BLaER1 (cell line): ENCODE measurements around the gene LUC7L2.
A peak's percentile ranks its signal among the peaks of the same experiment; 100 is the strongest.

ENCODE experiments used
- H3K27ac ChIP-seq: shearing (Covaris generic); formaldehyde crosslinking; 2 replicates; pipeline ENCODE4 v1.8.1; 2022
- H3K27me3 ChIP-seq: shearing (Covaris generic); formaldehyde crosslinking; 2 replicates; pipeline ENCODE4 v1.8.1; 2022
- H3K36me3 ChIP-seq: shearing (Covaris generic); formaldehyde crosslinking; 2 replicates; pipeline ENCODE4 v1.8.1; 2022
- H3K4me1 ChIP-seq: shearing (Covaris generic); formaldehyde crosslinking; 2 replicates; pipeline ENCODE4 v1.8.1; 2022
- H3K4me2 ChIP-seq: shearing (Covaris generic); formaldehyde crosslinking; 2 replicates; pipeline ENCODE4 v1.8.1; 2022
- H3K4me3 ChIP-seq: shearing (Covaris generic); formaldehyde crosslinking; 2 replicates; pipeline ENCODE4 v1.8.1; 2022
- H3K9ac ChIP-seq: shearing (Covaris generic); formaldehyde crosslinking; 2 replicates; pipeline ENCODE4 v1.8.1; 2022
- H3K9me3 ChIP-seq: shearing (Covaris generic); formaldehyde crosslinking; 2 replicates; pipeline ENCODE4 v1.8.1; 2022
- H4K20me1 ChIP-seq: shearing (Covaris generic); formaldehyde crosslinking; 2 replicates; pipeline ENCODE4 v1.8.1; 2022
- Cebpa-rat ChIP-seq: shearing (Covaris generic); IDR thresholded peaks from 2 replicates; pipeline ENCODE4 v1.8.1; 2022

Gene LUC7L2

GRCh38 chr7:139334399-139335150 lies 25.1 kb upstream of the LUC7L2 start:
- Histone ChIP-seq H3K27me3 (no peaks in the 10 kb centered on the region), H3K9me3 (0 out of 2 replicates have a peak, but pooled peaks cover under 1% of the 10 kb centered on the region), H3K9ac (no peak overlapping the region), H4K20me1 (no peaks in the 10 kb centered on the region), H3K4me3 (no peak overlapping the region), H3K27ac (no peak overlapping the region), H3K36me3 (no peaks in the 10 kb centered on the region), H3K4me1 (peaks cover 3% of the 10 kb centered on the region; the same call in 1 of the 2 replicates), H3K4me2 (no peak overlapping the region)
- no peak for TF ChIP-seq Cebpa-rat

- H3K9ac ChIP-seq: no peak overlapping the region
- no peak for TF ChIP-seq Cebpa-rat
- 0 out of 2 replicates have a peak, but pooled peaks cover 6% of the 10 kb centered on the region for H3K9me3 ChIP-seq
- H4K20me1 ChIP-seq: no peaks in the 10 kb centered on the region
- H3K36me3 ChIP-seq: peaks cover 8% of the 10 kb centered on the region; the same call in 1 of the 2 replicates
- no peak overlapping the region for H3K27ac ChIP-seq
- H3K4me3 ChIP-seq: no peak overlapping the region
- H3K4me2 ChIP-seq: peak overlapping the region; percentile 59
- no peaks in the 10 kb centered on the region for H3K27me3 ChIP-seq
- peaks cover 17% of the 10 kb centered on the region for H3K4me1 ChIP-seq
Measured at GRCh38 chr7:139339025-139339424, 20.7 kb upstream of the LUC7L2 start.

GRCh38 chr7:139339698-139340036 lies 20.0 kb upstream of the LUC7L2 start:
- Histone ChIP-seq H3K4me2 (peak overlapping the region; percentile 59), H3K9me3 (0 out of 2 replicates have a peak, but pooled peaks cover 6% of the 10 kb centered on the region), H3K9ac (peak overlapping the region; percentile 100; the same call in 1 of the 2 replicates), H3K27me3 (no peaks in the 10 kb centered on the region), H4K20me1 (no peaks in the 10 kb centered on the region), H3K27ac (peak overlapping the region; percentile 100), H3K4me3 (peak overlapping the region; percentile 89), H3K36me3 (peaks cover 11% of the 10 kb centered on the region; the same call in 1 of the 2 replicates), H3K4me1 (peaks cover 17% of the 10 kb centered on the region)
- TF ChIP-seq Cebpa-rat: no peak

GRCh38 chr7:139340037-139340807 lies 19.5 kb upstream of the LUC7L2 start:
- Histone ChIP-seq H3K27ac (peak overlapping the region; percentile 100), H3K4me2 (peak overlapping the region; percentile 79), H4K20me1 (no peaks in the 10 kb centered on the region), H3K27me3 (no peaks in the 10 kb centered on the region), H3K4me1 (peaks cover 17% of the 10 kb centered on the region), H3K36me3 (peaks cover 11% of the 10 kb centered on the region), H3K9me3 (0 out of 2 replicates have a peak, but pooled peaks cover 6% of the 10 kb centered on the region), H3K4me3 (peak overlapping the region; percentile 89), H3K9ac (peak overlapping the region; percentile 100)
- TF ChIP-seq Cebpa-rat: peak; percentile 78

- H3K9me3 ChIP-seq: 0 out of 2 replicates have a peak, but pooled peaks cover 6% of the 10 kb centered on the region
- peak overlapping the region; percentile 89 for H3K4me3 ChIP-seq
- H3K4me2 ChIP-seq: peak overlapping the region; percentile 79
- no peaks in the 10 kb centered on the region for H4K20me1 ChIP-seq
- H3K27ac ChIP-seq: peak overlapping the region; percentile 100
- H3K9ac ChIP-seq: peak overlapping the region; percentile 100
- peaks cover 17% of the 10 kb centered on the region for H3K4me1 ChIP-seq
- TF ChIP-seq Cebpa-rat: no peak
- H3K27me3 ChIP-seq: no peaks in the 10 kb centered on the region
- H3K36me3 ChIP-seq: peaks cover 16% of the 10 kb centered on the region
Measured at GRCh38 chr7:139340808-139341057, 19.0 kb upstream of the LUC7L2 start.

GRCh38 chr7:139341058-139341775 lies 18.5 kb upstream of the LUC7L2 start, which contains the start of gene FMC1:
TSS of gene FMC1 (plus strand) at chr7:139341337. CDS start at chr7:139341385, 48 bp downstream.
- peaks cover 17% of the 10 kb centered on the region for H3K4me1 ChIP-seq
- peak within 1 kb of the TSS; percentile 100 for H3K9ac ChIP-seq
- H4K20me1 ChIP-seq: no peaks in the 10 kb centered on the region
- peak within 1 kb of the TSS; percentile 79 for H3K4me2 ChIP-seq
- no peak for TF ChIP-seq Cebpa-rat
- H3K36me3 ChIP-seq: peaks cover 21% of the 10 kb centered on the region
- peak within 1 kb of the TSS; percentile 100 for H3K27ac ChIP-seq
- no peaks in the 10 kb centered on the region for H3K27me3 ChIP-seq
- H3K9me3 ChIP-seq: 0 out of 2 replicates have a peak, but pooled peaks cover 6% of the 10 kb centered on the region
- peak within 1 kb of the TSS; percentile 89 for H3K4me3 ChIP-seq

GRCh38 chr7:139341776-139342226 lies 17.9 kb upstream of the LUC7L2 start:
- Histone ChIP-seq H3K4me1 (peaks cover 17% of the 10 kb centered on the region), H3K36me3 (peaks cover 27% of the 10 kb centered on the region), H3K27me3 (no peaks in the 10 kb centered on the region)

GRCh38 chr7:139345042-139345441 lies 14.7 kb upstream of the LUC7L2 start:
- Histone ChIP-seq H3K4me1 (peaks cover 11% of the 10 kb centered on the region), H3K9me3 (0 out of 2 replicates have a peak, but pooled peaks cover under 1% of the 10 kb centered on the region), H3K4me3 (no peak overlapping the region), H3K9ac (no peak overlapping the region), H3K4me2 (no peak overlapping the region), H3K27ac (no peak overlapping the region), H3K27me3 (no peaks in the 10 kb centered on the region), H3K36me3 (peaks cover 59% of the 10 kb centered on the region), H4K20me1 (no peaks in the 10 kb centered on the region)
- no peak for TF ChIP-seq Cebpa-rat

More at GRCh38 chr7:139341776-139342226, 17.9 kb upstream of the LUC7L2 start:
- no peak for TF ChIP-seq Cebpa-rat
- H3K27ac ChIP-seq: peak overlapping the region; percentile 100
- peak overlapping the region; percentile 100 for H3K9ac ChIP-seq
- 0 out of 2 replicates have a peak, but pooled peaks cover 6% of the 10 kb centered on the region for H3K9me3 ChIP-seq
- H3K4me3 ChIP-seq: peak overlapping the region; percentile 89
- H3K4me2 ChIP-seq: peak overlapping the region; percentile 79
- H4K20me1 ChIP-seq: no peaks in the 10 kb centered on the region

- Histone ChIP-seq H3K27ac (no peak overlapping the region), H3K9me3 (no peaks in the 10 kb centered on the region), H3K27me3 (no peaks in the 10 kb centered on the region), H3K4me2 (no peak overlapping the region), H3K4me3 (no peak overlapping the region), H3K9ac (no peak overlapping the region), H3K36me3 (peaks cover 76% of the 10 kb centered on the region), H4K20me1 (no peaks in the 10 kb centered on the region), H3K4me1 (no peaks in the 10 kb centered on the region)
- TF ChIP-seq Cebpa-rat: no peak
Measured at GRCh38 chr7:139351027-139351426, 8.7 kb upstream of the LUC7L2 start.
